K562 (cell line): ENCODE results near the gene KLRB1. TPM values are rescaled to one million over a fixed set of nuclear protein-coding genes. Genes with fewer than 3 reads are reported as not detected.
A peak's percentile ranks its signal among the peaks of the same experiment; 100 is the strongest.

Experiments used
- EP300 ChIP-seq: IDR thresholded peaks from 2 replicates; pipeline ENCODE4 v1.6.1; 2012; ENCODE audit warnings: low read length, improper control_type of control experiment
- ESRRB ChIP-seq: fragments of 250-450 bp; sonication (Bioruptor Pico); IDR thresholded peaks from 2 replicates; pipeline ENCODE4 v1.5.0; 2020; ENCODE audit warnings: mild to moderate bottlenecking, moderate library complexity, borderline replicate concordance
- FOXM1 ChIP-seq, 2 experiments: fragments of 450-650 bp in 1 of 2; sonication (generic) in 1 of 2; formaldehyde crosslinking in 1 of 2; IDR thresholded peaks; 2 replicates each; pipeline versions ENCODE4 v1.6.1 to v1.9.0; 2017 to 2022; ENCODE audit warnings: low read depth in 2 of 2, mild to moderate bottlenecking in 2 of 2, missing genetic modification reagents in 1 of 2, moderate library complexity in 1 of 2
- HEY1 ChIP-seq: fragments of 250-450 bp; sonication (Bioruptor Pico); IDR thresholded peaks from 2 replicates; pipeline ENCODE4 v1.5.0; 2020; ENCODE audit warnings: mild to moderate bottlenecking, moderate library complexity, borderline replicate concordance
- KDM1A ChIP-seq, 2 experiments: fragments of 450-650 bp; IDR thresholded peaks; 2 replicates each; pipeline ENCODE4 v1.6.1; 2016; ENCODE audit warnings: mild to moderate bottlenecking in 2 of 2
- MNT ChIP-seq, 2 experiments: fragments of 450-650 bp; conservative IDR thresholded peaks; 2 replicates each; pipeline ENCODE4 v1.6.1; 2017; ENCODE audit warnings: mild to moderate bottlenecking in 2 of 2, moderate library complexity in 2 of 2
- SMAD3 ChIP-seq: fragments of 450-650 bp; formaldehyde crosslinking; conservative IDR thresholded peaks from 2 replicates; pipeline ENCODE4 v1.4.0; 2020; ENCODE audit warnings: mild to moderate bottlenecking
- SMAD4 ChIP-seq: fragments of 250-450 bp; sonication (Bioruptor Pico); conservative IDR thresholded peaks from 2 replicates; pipeline ENCODE4 v1.8.0; 2021; ENCODE audit warnings: inconsistent platforms, mild to moderate bottlenecking, moderate library complexity
- U2AF2 ChIP-seq: fragments of 200-400 bp; formaldehyde crosslinking; optimal IDR thresholded peaks from 2 replicates; pipeline ENCODE3; 2017; ENCODE audit warnings: low read depth, mild to moderate bottlenecking, low read length
- ZNF318 ChIP-seq, 2 experiments: fragments of 450-650 bp; IDR thresholded peaks; 2 replicates each; pipeline ENCODE4 v1.6.1; 2016; ENCODE audit warnings: mild to moderate bottlenecking in 2 of 2, borderline replicate concordance in 1 of 2, low read depth in 1 of 2, moderate library complexity in 1 of 2
- ZNF408 ChIP-seq: fragments of 250-450 bp; sonication (Bioruptor Pico); IDR thresholded peaks from 2 replicates; pipeline ENCODE4 v1.4.0; 2020; ENCODE audit warnings: low read depth, mild to moderate bottlenecking, moderate library complexity
- polyA plus RNA-seq, 8 experiments: library from polyadenylated mRNA; depleted of rRNA in 4 of 8; stranded (reverse) in 5 of 8; unstranded in 3 of 8; fragments of >200 nt; fragmentation: Nextera tagmentation in 2 of 8; fragmentation: Illumina TruSeq in 1 of 8; extraction: Ambion mirVana in 2 of 8; extraction: Trizol in 1 of 8; gene quantifications; 2 replicates each; pipeline versions ENCODE4 v1.2.1 to v1.2.3, GENCODE V29; 2011 to 2014; ENCODE audit warnings: inconsistent platforms in 1 of 8, missing spikeins in 1 of 8
- total RNA-seq, 7 experiments: library from RNA; depleted of rRNA in 6 of 7; stranded (reverse); fragments of >200 nt in 6 of 7; fragmentation: Illumina TruSeq in 2 of 7; extraction: Trizol in 2 of 7; gene quantifications; 2 replicates each; pipeline versions ENCODE4 v1.2.1 to v1.2.3, GENCODE V29; 2011 to 2021; ENCODE audit warnings: low replicate concordance in 1 of 7

The KLRB1 gene
- total and polyA plus RNA-seq, 9 of the 15 experiments (the other 6 are each of a cell fraction or from before 2014, with no cell fraction given), result not detected

- no peak for TF ChIP-seq FOXM1 (IDR thresholded peaks at IDR 0.05; ENCODE audit: low read depth)
- no peak for TF ChIP-seq FOXM1 (CRISPR knock-in tag; IDR thresholded peaks at IDR 0.05; ENCODE audit: low read depth)
- TF ChIP-seq ZNF318 (IDR thresholded peaks at IDR 0.05; ENCODE audit: borderline replicate concordance in 1 of 2, low read depth in 1 of 2), result no peak
- TF ChIP-seq U2AF2, result no peak
- no peak for TF ChIP-seq HEY1 (CRISPR knock-in tag)
- TF ChIP-seq KDM1A (IDR thresholded peaks at IDR 0.05), result peak; percentile 61 to 68; a peak in 3 of 4 replicates
- peak; percentile 53; the same call in 1 of the 2 replicates for TF ChIP-seq SMAD4 (CRISPR knock-in tag)
- peak; percentile 12 for TF ChIP-seq EP300
- TF ChIP-seq SMAD3 (CRISPR knock-in tag), result no peak
- peak; percentile 38 to 73; a peak in 3 of 4 replicates for TF ChIP-seq MNT (conservative IDR thresholded peaks at IDR 0.05)
- TF ChIP-seq ESRRB (CRISPR knock-in tag), result no peak
- no peak for TF ChIP-seq ZNF408 (CRISPR knock-in tag)
Observed at GRCh38 chr12:9647825-9648700, 40.3 kb upstream of the KLRB1 start (continued).
